GM18870 (cell line): Measurements from ENCODE around the gene TMEM269.

Experiments used
- ATAC-seq: cut with Tn5 transposase; IDR thresholded peaks from one replicate; pipeline ENCODE4 v1.9.1; 2021; ENCODE audit warnings: moderate library complexity; ENCODE audit not compliant: unreplicated experiment

Gene TMEM269

DNA sequence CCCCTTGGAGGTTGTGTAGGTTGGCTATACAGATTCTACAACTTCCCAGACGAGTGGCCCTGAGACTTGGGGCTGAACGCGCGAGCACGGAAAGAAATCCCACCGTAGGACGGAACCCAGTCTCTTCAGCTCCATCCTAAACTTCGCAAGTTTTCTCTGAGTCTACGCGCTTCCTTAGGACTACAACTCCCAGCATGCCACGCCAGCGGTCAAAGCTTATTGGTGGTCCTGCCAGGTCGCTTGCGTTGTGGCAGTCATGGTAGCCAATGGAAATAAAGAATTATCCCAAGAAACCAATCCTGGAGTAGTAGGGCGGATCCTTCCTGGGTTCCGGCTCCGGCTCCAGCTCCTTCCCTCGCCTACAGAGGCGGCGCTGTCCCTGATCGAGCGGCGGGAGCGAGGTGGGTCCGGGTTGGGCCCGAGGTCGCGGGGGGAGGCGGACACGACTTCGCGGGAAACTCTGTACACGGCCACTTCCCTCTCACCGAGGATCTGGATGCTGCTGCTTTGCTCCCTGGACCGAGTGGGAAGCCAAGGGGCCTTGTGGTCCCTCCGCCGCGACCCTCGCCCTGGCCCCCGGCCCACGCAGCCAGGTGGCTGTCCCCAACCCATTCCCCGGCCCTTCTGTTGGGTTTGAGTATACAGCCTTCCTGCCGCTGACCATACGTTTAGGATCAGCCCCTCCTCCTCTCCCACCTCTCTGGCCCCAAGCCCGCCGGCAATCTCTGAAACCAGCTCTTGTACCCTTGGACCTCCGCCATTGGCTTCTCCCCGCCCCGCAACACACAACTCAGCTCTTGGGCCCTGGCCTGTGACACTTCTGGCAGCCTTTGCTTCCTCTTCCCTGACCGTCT lies 61.7 kb downstream of the TMEM269 start, which contains the start of gene ZNF691:
Gene ZNF691 (plus strand): TSS at position 357 of the 854 bp plus-strand sequence. CDS start 3,046 bp downstream, outside the sequence.
- ATAC-seq: peak; percentile 89

GRCh38 chr1:42847111-42847595 lies 62.4 kb downstream of the TMEM269 start:
- ATAC-seq: no peak

DNA sequence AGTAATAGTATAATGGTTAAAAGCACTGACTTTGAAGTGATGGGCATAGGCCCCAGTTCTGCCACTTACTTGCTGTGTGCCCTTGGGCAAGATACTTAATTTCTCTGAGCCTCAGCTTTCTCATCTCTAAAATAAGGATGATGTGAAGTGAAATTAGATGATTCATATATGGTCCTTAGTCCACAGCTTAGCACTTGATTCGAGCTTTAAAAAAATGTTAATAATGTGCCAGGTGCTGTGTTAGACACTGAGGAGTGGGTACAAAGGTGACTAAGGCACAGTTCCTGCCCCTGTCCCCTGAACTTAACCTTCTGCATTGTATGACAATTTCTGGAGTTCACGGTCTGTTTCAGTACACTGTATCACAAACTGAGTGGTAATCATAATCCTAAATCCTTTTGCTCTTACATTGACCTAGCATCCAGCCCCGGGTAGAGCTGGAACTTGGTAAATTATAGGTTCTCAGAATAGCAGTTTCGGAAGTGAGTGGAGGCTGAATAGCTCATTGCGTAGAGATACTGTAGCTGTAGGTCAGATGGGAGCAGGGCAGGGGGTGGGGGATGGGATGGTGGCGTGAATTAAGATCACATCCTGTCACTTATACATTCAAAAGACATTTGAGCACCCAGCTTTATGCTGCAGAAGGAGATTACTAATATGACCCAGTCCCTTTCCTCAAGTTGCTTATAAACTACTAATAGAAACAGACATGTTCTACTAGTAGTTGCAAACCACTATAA lies 63.1 kb downstream of the TMEM269 start:
- no peak for ATAC-seq

GRCh38 chr1:42848823-42849537 lies 64.2 kb downstream of the TMEM269 start:
- no peak for ATAC-seq

DNA sequence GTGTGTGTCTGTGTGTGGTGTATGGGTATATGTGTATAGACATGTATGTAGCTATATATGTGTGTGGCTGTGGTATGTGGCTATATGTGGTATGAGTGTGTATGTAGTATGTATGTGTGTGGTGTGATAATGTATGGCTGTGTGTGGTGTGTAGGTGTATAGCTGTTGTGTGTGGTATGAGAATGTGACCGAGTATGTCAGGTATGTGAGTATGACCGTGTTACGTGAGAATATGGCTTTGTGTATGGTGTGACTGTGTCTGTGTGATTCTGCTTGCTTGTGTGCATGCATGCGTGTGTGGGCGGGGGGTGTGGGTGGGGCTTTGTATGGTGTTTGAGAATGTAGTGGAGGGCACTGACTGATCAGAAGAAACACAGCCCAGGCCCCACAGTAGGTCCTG lies 65.2 kb downstream of the TMEM269 start:
- ATAC-seq: no peak
